ENCODE data around the gene NDST3.

DNA sequence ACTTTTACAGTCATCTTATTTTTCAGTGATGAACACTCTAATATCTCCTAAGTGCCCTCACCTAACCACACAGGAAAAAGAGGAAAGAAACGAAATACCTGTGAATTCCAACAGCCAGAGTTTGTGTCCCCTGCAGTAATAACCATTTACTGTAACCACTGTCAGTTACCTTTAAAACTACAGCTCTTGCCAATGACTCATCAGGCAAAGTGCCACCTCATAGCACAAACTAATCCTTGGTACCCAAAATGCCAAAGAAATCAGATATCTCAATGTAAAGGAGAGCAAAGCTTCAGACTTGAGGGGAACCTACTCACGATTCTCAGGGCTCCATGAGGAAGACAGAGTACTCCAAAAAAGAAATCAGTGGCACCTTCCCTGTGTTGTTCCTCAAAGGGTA lies 146.5 kb downstream of the NDST3 start:
- TF ChIP-seq, protein P1, sequence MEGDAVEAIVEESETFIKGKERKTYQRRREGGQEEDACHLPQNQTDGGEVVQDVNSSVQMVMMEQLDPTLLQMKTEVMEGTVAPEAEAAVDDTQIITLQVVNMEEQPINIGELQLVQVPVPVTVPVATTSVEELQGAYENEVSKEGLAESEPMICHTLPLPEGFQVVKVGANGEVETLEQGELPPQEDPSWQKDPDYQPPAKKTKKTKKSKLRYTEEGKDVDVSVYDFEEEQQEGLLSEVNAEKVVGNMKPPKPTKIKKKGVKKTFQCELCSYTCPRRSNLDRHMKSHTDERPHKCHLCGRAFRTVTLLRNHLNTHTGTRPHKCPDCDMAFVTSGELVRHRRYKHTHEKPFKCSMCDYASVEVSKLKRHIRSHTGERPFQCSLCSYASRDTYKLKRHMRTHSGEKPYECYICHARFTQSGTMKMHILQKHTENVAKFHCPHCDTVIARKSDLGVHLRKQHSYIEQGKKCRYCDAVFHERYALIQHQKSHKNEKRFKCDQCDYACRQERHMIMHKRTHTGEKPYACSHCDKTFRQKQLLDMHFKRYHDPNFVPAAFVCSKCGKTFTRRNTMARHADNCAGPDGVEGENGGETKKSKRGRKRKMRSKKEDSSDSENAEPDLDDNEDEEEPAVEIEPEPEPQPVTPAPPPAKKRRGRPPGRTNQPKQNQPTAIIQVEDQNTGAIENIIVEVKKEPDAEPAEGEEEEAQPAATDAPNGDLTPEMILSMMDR (conservative IDR thresholded peaks at IDR 0.05; ENCODE audit: low read length): no peak
- TF ChIP-seq EZH2phosphoT487 (IDR thresholded peaks at IDR 0.05; ENCODE audit: borderline replicate concordance, low read depth, low read length): no peak

Data from OCI-LY7 (cell line).